ENCODE results near the gene SLC66A1. TPM values are rescaled to one million over a fixed set of nuclear protein-coding genes. Genes with fewer than 3 reads are reported as not detected.
"Not testable (repeated sequence)": the region's sequence is repeated elsewhere in the genome, so short reads cannot be mapped to it uniquely, and the experiment has no call there.

The SLC66A1 gene
- total and polyA plus RNA-seq, 2 donors (not counting 3 experiments of a cell fraction or from before 2014, with no cell fraction given): 15.3 to 32.6 TPM

DNA sequence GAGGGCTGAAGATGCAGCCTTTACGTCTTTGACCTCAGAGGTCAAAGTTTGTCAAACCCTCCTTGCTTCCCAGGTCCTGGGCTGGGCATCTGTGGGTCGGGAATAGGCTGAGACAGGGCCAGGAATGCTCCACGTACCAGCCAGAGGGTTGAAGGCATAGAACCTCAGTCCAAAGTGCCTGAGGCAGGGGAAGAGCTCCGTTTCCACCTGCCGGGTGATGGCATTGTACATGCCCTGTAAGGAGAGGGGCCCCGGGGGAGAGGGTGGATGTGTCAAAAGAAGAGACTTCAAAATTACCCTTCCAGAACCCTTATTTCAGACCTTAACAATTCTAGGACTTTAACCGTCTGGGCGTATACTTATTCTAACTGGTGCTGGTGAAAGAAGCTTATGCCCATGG is 27.2 kb upstream of the SLC66A1 start:
- dilution Hi-C loops (cut with MboI; ENCODE audit: extremely low pct_ligation_motif_present, low sequenced_read_pairs) (no loop called here), intact Hi-C loops (cut with micrococcal nuclease) (no loop called here)
- Histone ChIP-seq H3K4me1 (ENCODE audit: control insufficient read depth, extremely low read depth, insufficient read depth, low read length) (peaks cover 5% of the 10 kb centered on the region), H3K27me3 (ENCODE audit: control insufficient read depth in 2 of 2, insufficient read depth in 2 of 2, low read length in 2 of 2) (no peaks in the 10 kb centered on the region), H3K27ac (ENCODE audit: insufficient read depth, low read depth, low read length) (no peak overlapping the region), H3K4me2 (ENCODE audit: insufficient read depth, low read length) (no peak overlapping the region), H3K36me3 (ENCODE audit: control insufficient read depth in 2 of 2, extremely low read depth in 1 of 2, insufficient read depth in 2 of 2, low read length in 2 of 2) (no peaks in the 10 kb centered on the region), H3K9me1 (replicated peaks; ENCODE audit: control insufficient read depth, extremely low read depth, insufficient read depth, low read length) (no peaks in the 10 kb centered on the region), H3K4me3 (replicated peaks in 1 of 3; ENCODE audit: insufficient read depth in 1 of 3, low read depth in 1 of 3, low read length in 3 of 3) (no peak overlapping the region), H4K20me1 (replicated peaks; ENCODE audit: control insufficient read depth, extremely low read depth, insufficient read depth, low read length) (no peaks in the 10 kb centered on the region), H2AFZ (ENCODE audit: low read depth, low read length) (no peak overlapping the region), H3K9ac (replicated peaks; ENCODE audit: extremely low read depth, insufficient read depth, low read length) (no peak overlapping the region), H3K9me3 (replicated peaks; ENCODE audit: control insufficient read depth, insufficient read depth, low read length) (no peaks in the 10 kb centered on the region), H3K79me2 (ENCODE audit: control insufficient read depth, insufficient read depth, low read length) (no peaks in the 10 kb centered on the region)
- FAIRE-seq (no peak), DNase-seq (ENCODE audit: low read depth, low spot score) (no peak)
- ChIA-PET CTCF (no interaction called here), POLR2A (no interaction called here)
- TF ChIP-seq, protein P1, sequence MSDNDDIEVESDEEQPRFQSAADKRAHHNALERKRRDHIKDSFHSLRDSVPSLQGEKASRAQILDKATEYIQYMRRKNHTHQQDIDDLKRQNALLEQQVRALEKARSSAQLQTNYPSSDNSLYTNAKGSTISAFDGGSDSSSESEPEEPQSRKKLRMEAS (IDR thresholded peaks at IDR 0.05; ENCODE audit: insufficient read depth, insufficient read length): no peak
- TF ChIP-seq, protein P2, sequence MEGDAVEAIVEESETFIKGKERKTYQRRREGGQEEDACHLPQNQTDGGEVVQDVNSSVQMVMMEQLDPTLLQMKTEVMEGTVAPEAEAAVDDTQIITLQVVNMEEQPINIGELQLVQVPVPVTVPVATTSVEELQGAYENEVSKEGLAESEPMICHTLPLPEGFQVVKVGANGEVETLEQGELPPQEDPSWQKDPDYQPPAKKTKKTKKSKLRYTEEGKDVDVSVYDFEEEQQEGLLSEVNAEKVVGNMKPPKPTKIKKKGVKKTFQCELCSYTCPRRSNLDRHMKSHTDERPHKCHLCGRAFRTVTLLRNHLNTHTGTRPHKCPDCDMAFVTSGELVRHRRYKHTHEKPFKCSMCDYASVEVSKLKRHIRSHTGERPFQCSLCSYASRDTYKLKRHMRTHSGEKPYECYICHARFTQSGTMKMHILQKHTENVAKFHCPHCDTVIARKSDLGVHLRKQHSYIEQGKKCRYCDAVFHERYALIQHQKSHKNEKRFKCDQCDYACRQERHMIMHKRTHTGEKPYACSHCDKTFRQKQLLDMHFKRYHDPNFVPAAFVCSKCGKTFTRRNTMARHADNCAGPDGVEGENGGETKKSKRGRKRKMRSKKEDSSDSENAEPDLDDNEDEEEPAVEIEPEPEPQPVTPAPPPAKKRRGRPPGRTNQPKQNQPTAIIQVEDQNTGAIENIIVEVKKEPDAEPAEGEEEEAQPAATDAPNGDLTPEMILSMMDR (IDR thresholded peaks at IDR 0.05; ENCODE audit: extremely low read depth in 1 of 2, insufficient read depth in 1 of 2, low read depth in 1 of 2, low read length in 2 of 2): no peak
- TF ChIP-seq POLR2AphosphoS5 (IDR thresholded peaks at IDR 0.05; ENCODE audit: insufficient read depth, low read depth, low read length) (no peak), MYC (IDR thresholded peaks at IDR 0.05; ENCODE audit: low read depth, low read length) (no peak), FOS (IDR thresholded peaks at IDR 0.05; ENCODE audit: borderline replicate concordance, insufficient read depth, low read length) (no peak), GATA2 (IDR thresholded peaks at IDR 0.05; ENCODE audit: insufficient read depth, insufficient read length, low read depth, low read length) (no peak), EZH2 (IDR thresholded peaks at IDR 0.05; ENCODE audit: borderline replicate concordance, low read depth, low read length, severe bottlenecking) (no peak), JUN (IDR thresholded peaks at IDR 0.05; ENCODE audit: borderline replicate concordance, insufficient read depth, insufficient read length, low read depth) (no peak), POLR2A (IDR thresholded peaks at IDR 0.05; ENCODE audit: low read depth, low read length) (no peak)
- no TSS peak for BruUV-seq (replicated peaks)

DNA sequence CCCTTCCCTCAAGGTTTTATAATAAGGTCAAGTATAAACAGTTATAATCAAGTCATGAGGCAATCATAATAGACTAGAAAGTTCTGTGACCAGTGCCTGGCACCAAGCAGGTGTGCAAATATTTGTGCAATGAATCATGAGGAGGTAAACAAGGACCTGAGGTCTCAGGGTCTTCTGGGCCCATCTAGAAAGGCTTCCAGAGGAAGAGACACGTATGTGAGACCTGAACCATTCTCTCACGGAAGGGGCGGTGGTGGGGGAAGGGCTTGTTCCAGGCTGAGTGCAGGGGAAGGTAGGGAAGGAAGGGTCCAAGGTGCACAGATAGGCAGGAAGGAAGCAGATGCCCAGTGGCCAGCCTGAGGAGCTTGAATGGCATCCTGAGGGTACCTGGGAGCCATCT is 26.8 kb upstream of the SLC66A1 start:
- CTCF ChIA-PET; H3K9me1 ChIP-seq (replicated peaks; ENCODE audit: control insufficient read depth, extremely low read depth, insufficient read depth, low read length); H4K20me1 ChIP-seq (replicated peaks; ENCODE audit: control insufficient read depth, extremely low read depth, insufficient read depth, low read length); H3K36me3 ChIP-seq (ENCODE audit: control insufficient read depth in 2 of 2, extremely low read depth in 1 of 2, insufficient read depth in 2 of 2, low read length in 2 of 2); DNase-seq (ENCODE audit: low read depth, low spot score); H3K9ac ChIP-seq (replicated peaks; ENCODE audit: extremely low read depth, insufficient read depth, low read length); FAIRE-seq; H3K4me3 ChIP-seq (replicated peaks in 1 of 3; ENCODE audit: insufficient read depth in 1 of 3, low read depth in 1 of 3, low read length in 3 of 3); H3K4me2 ChIP-seq (ENCODE audit: insufficient read depth, low read length); H2AFZ ChIP-seq (ENCODE audit: low read depth, low read length); H3K27ac ChIP-seq (ENCODE audit: insufficient read depth, low read depth, low read length); dilution Hi-C loops (cut with MboI; ENCODE audit: extremely low pct_ligation_motif_present, low sequenced_read_pairs); BruUV-seq (replicated peaks); H3K79me2 ChIP-seq (ENCODE audit: control insufficient read depth, insufficient read depth, low read length); POLR2A ChIA-PET; H3K4me1 ChIP-seq (ENCODE audit: control insufficient read depth, extremely low read depth, insufficient read depth, low read length); intact Hi-C loops (cut with micrococcal nuclease); H3K9me3 ChIP-seq (replicated peaks; ENCODE audit: control insufficient read depth, insufficient read depth, low read length); H3K27me3 ChIP-seq (ENCODE audit: control insufficient read depth in 2 of 2, insufficient read depth in 2 of 2, low read length in 2 of 2): not testable (repeated sequence)

DNA sequence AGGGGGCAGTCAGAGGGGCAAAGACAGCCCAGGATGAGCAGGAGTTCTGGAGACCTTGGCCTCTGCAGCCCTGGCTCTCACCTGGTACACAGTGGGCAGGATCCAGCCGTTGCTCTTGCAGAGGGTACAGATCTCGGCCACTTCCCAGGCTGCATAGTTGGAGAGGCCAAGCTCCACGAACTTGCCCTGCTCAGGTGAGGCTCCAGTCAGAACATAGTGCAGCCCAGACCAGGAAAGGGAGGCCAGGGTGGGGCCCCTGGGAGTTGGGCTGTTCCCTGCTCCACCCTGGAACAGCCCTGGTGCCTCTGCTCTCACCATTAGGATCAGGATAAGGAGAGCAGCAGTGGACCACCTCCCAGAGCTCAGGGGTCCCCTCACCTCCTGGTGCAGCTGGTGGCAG is 26.3 kb upstream of the SLC66A1 start:
- H3K4me3 ChIP-seq (replicated peaks in 1 of 3; ENCODE audit: insufficient read depth in 1 of 3, low read depth in 1 of 3, low read length in 3 of 3); dilution Hi-C loops (cut with MboI; ENCODE audit: extremely low pct_ligation_motif_present, low sequenced_read_pairs); H3K9me3 ChIP-seq (replicated peaks; ENCODE audit: control insufficient read depth, insufficient read depth, low read length); FAIRE-seq; H3K4me2 ChIP-seq (ENCODE audit: insufficient read depth, low read length); H2AFZ ChIP-seq (ENCODE audit: low read depth, low read length); H3K9me1 ChIP-seq (replicated peaks; ENCODE audit: control insufficient read depth, extremely low read depth, insufficient read depth, low read length); H3K36me3 ChIP-seq (ENCODE audit: control insufficient read depth in 2 of 2, extremely low read depth in 1 of 2, insufficient read depth in 2 of 2, low read length in 2 of 2); H3K27ac ChIP-seq (ENCODE audit: insufficient read depth, low read depth, low read length); intact Hi-C loops (cut with micrococcal nuclease); H3K79me2 ChIP-seq (ENCODE audit: control insufficient read depth, insufficient read depth, low read length); DNase-seq (ENCODE audit: low read depth, low spot score); BruUV-seq (replicated peaks); H3K4me1 ChIP-seq (ENCODE audit: control insufficient read depth, extremely low read depth, insufficient read depth, low read length); POLR2A ChIA-PET; H3K27me3 ChIP-seq (ENCODE audit: control insufficient read depth in 2 of 2, insufficient read depth in 2 of 2, low read length in 2 of 2); H4K20me1 ChIP-seq (replicated peaks; ENCODE audit: control insufficient read depth, extremely low read depth, insufficient read depth, low read length); H3K9ac ChIP-seq (replicated peaks; ENCODE audit: extremely low read depth, insufficient read depth, low read length); CTCF ChIA-PET: not testable (repeated sequence)

Data from endothelial cell of umbilical vein (primary cell).